GM12878 (cell line): ENCODE measurements around the gene ABTB1. TPM values are rescaled to one million over a fixed set of nuclear protein-coding genes. Genes with fewer than 3 reads are reported as not detected.

Experiments used
- ATAC-seq: fragments of 200-7000 bp; cut with Tn5 transposase; 3 replicates; pipeline ENCODE4 v1.9.1; 2020; ENCODE audit warnings: mild to moderate bottlenecking, moderate library complexity
- BruUV-seq: library from RNA; stranded (reverse); fragments of 400-500 nt; replicated peaks from 2 replicates; lab custom pipeline; 2021; lab: Mats Ljungman, UMichigan
- CTCF ChIA-PET: fragments of 300-600 bp; sonication (Branson Sonifier 250); formaldehyde crosslinking; extraction: SDS; loops from one replicate; lab custom pipeline; 2021; ENCODE audit warnings: inconsistent platforms; lab: Yijun Ruan, JAX
- POLR2A ChIA-PET: fragments of 350-600 bp; formaldehyde crosslinking; extraction: SDS; loops from one replicate; lab custom pipeline; 2021; ENCODE audit warnings: inconsistent platforms; lab: Charles Lee
- RAD21 ChIA-PET: fragments of 300-600 bp; sonication (Branson Sonifier 250); formaldehyde crosslinking; loops from one replicate; lab custom pipeline; 2023; ENCODE audit warnings: antibody characterized with exemption; ENCODE audit not compliant: unreplicated experiment; lab: Charles Lee
- SMC1A ChIA-PET: fragments of 300-600 bp; sonication (Branson Sonifier 250); formaldehyde crosslinking; loops from one replicate; lab custom pipeline; 2023; ENCODE audit not compliant: unreplicated experiment, uncharacterized antibody; lab: Charles Lee
- DNase-seq: peaks from one replicate; pipeline ENCODE4 v3.0.0-alpha.2; 2011; ENCODE audit warnings: low read depth, low spot score
- FAIRE-seq: peaks from 3 replicates; lab custom pipeline; 2011; peaks lifted over from hg19 to GRCh38; lab: Jason Lieb, UNC
- H2AFZ ChIP-seq: 2 replicates; pipeline ENCODE4 v1.6.0; 2011; ENCODE audit warnings: low read depth, low read length, control low read depth; ENCODE audit not compliant: control insufficient read depth
- H3K27ac ChIP-seq: 2 replicates; pipeline ENCODE4 v1.5.1; 2011; ENCODE audit warnings: control low read depth; ENCODE audit not compliant: control insufficient read depth, insufficient read depth
- H3K27me3 ChIP-seq, 2 experiments: replicated peaks in 1 of 2; 2 replicates each; pipeline versions ENCODE4 v1.6.0 to v1.6.1; 2011; ENCODE audit warnings: low read length in 1 of 2; ENCODE audit not compliant: control insufficient read depth in 2 of 2, insufficient read depth in 2 of 2
- H3K36me3 ChIP-seq, 2 experiments: 2 replicates each; pipeline ENCODE4 v1.5.1; 2011; ENCODE audit warnings: low read length in 1 of 2; ENCODE audit not compliant: control insufficient read depth in 2 of 2, insufficient read depth in 2 of 2
- H3K4me1 ChIP-seq: 2 replicates; pipeline ENCODE4 v1.6.1; 2011; ENCODE audit warnings: mild to moderate bottlenecking, low read length, moderate library complexity, mixed read lengths; ENCODE audit not compliant: control insufficient read depth, insufficient read depth
- H3K4me2 ChIP-seq: 2 replicates; pipeline ENCODE4 v1.6.0; 2011; ENCODE audit warnings: control low read depth; ENCODE audit not compliant: control insufficient read depth, insufficient read depth
- H3K4me3 ChIP-seq: fragments of 200-600 bp; sonication (generic); 2 replicates; pipeline ENCODE4 v1.5.1; 2016
- H3K79me2 ChIP-seq: 2 replicates; pipeline ENCODE4 v1.6.0; 2011; ENCODE audit warnings: low read length; ENCODE audit not compliant: control insufficient read depth, insufficient read depth
- H3K9ac ChIP-seq: 2 replicates; pipeline ENCODE4 v1.8.0; 2011; ENCODE audit warnings: low read length, control low read depth, mixed read lengths; ENCODE audit not compliant: control insufficient read depth, insufficient read depth
- H3K9me3 ChIP-seq: replicated peaks from 3 replicates; pipeline ENCODE4 v1.5.1; 2011; ENCODE audit warnings: mild to moderate bottlenecking, low read length; ENCODE audit not compliant: control insufficient read depth, insufficient read depth
- H4K20me1 ChIP-seq: 2 replicates; pipeline ENCODE4 v1.6.0; 2011; ENCODE audit not compliant: control insufficient read depth, insufficient read depth
- EGR1 ChIP-seq, 2 experiments: IDR thresholded peaks; 1 replicate in 1 of 2; 2 replicates in 1 of 2; pipeline ENCODE4 v1.6.1; 2011 to 2012; ENCODE audit warnings: low read depth in 2 of 2, low read length in 2 of 2, borderline replicate concordance in 1 of 2, mild to moderate bottlenecking in 1 of 2, moderate library complexity in 1 of 2
- EZH2 ChIP-seq: IDR thresholded peaks from 2 replicates; pipeline ENCODE4 v1.6.1; 2012; ENCODE audit warnings: low read depth, mild to moderate bottlenecking, control low read depth, inconsistent platforms, low read length, borderline replicate concordance; ENCODE audit not compliant: control insufficient read depth
- MXI1 ChIP-seq: fragments of 150-350 bp; IDR thresholded peaks from 2 replicates; pipeline ENCODE4 v1.6.1; 2011; ENCODE audit warnings: low read depth, mild to moderate bottlenecking, inconsistent platforms, low read length, improper control_type of control experiment
- PBX3 ChIP-seq: IDR thresholded peaks from 2 replicates; pipeline ENCODE4 v1.6.1; 2011; ENCODE audit warnings: mild to moderate bottlenecking, low read depth, low read length, moderate library complexity; ENCODE audit not compliant: insufficient replicate concordance
- RELB ChIP-seq: fragments of 450-650 bp; IDR thresholded peaks from 2 replicates; pipeline ENCODE4 v1.6.1; 2017; ENCODE audit warnings: low read depth, mild to moderate bottlenecking, moderate library complexity
- REST ChIP-seq: IDR thresholded peaks from 2 replicates; pipeline ENCODE4 v1.6.1; 2012; ENCODE audit warnings: mild to moderate bottlenecking, low read depth, low read length
- SMAD1 ChIP-seq: fragments of 450-650 bp; IDR thresholded peaks from 2 replicates; pipeline ENCODE4 v1.6.1; 2018; ENCODE audit warnings: mild to moderate bottlenecking, low read depth; ENCODE audit not compliant: partially characterized antibody
- WGBS: methylation state at CpG from one replicate; pipeline ENCODE4 v1.1.6; 2016; ENCODE audit warnings: low lambda C conversion rate; ENCODE audit not compliant: insufficient replicate concordance, insufficient coverage; ENCODE audit errors: missing lambda C conversion rate; 5-methylcytosine and 5-hydroxymethylcytosine counted together
- in situ Hi-C: fragments of 300-500 bp; cut with MboI; formaldehyde crosslinking; loops from 9 replicates; pipeline ENCODE4 v1.14.3; 2018; ENCODE audit warnings: mixed read lengths
- intact Hi-C: fragments of 100-400 bp; cut with micrococcal nuclease; formaldehyde crosslinking; loops from one replicate; pipeline ENCODE4 v1.14.2; 2022; ENCODE audit not compliant: unreplicated experiment
- polyA plus RNA-seq, 11 experiments: library from polyadenylated mRNA; depleted of rRNA in 4 of 11; unstranded in 6 of 11; stranded (reverse) in 5 of 11; fragments of >200 nt; fragmentation: Nextera tagmentation in 4 of 11; fragmentation: Illumina TruSeq in 1 of 11; extraction: Ambion mirVana in 4 of 11; extraction: Trizol in 1 of 11; gene quantifications; 1 replicate in 1 of 11; 2 replicates in 10 of 11; pipeline versions ENCODE4 v1.2.1 to v1.2.3, GENCODE V29; 2011 to 2016; ENCODE audit warnings: inconsistent platforms in 2 of 11, missing spikeins in 2 of 11, low read depth in 1 of 11
- total RNA-seq, 4 experiments: library from RNA; depleted of rRNA in 3 of 4; stranded (reverse); fragments of >200 nt in 3 of 4; fragmentation: Illumina TruSeq in 1 of 4; extraction: Trizol in 1 of 4; gene quantifications; 2 replicates each; pipeline versions ENCODE4 v1.2.1 to v1.2.3, GENCODE V29; 2013 to 2021

Gene ABTB1
- total and polyA plus RNA-seq, 10 of the 15 experiments (the other 5 are each of a cell fraction or from before 2014, with no cell fraction given) = 0.11 to 10.2 (median 7.1) TPM

- DNase-seq (no peak), FAIRE-seq (no peak), ATAC-seq (no peak)
- H3K9ac ChIP-seq = no peak overlapping the region
- no TSS peak for BruUV-seq
- H3K9me3 ChIP-seq = no peaks in the 10 kb centered on the region
- ChIA-PET CTCF (interaction anchor here (0.9 kb wide), 1 partner anchor 30 kb away, joined by 3 read pairs; no protein-coding TSS in a partner anchor), SMC1A (no interaction called here), RAD21 (no interaction called here), POLR2A (no interaction called here)
- in situ Hi-C loops (no loop called here), intact Hi-C loops (no loop called here)
- peaks cover 8% of the 10 kb centered on the region for H3K4me1 ChIP-seq
- WGBS = 62% methylated on average over 4 of the region's 4 CpGs
- H3K79me2 ChIP-seq = no peaks in the 10 kb centered on the region
- 0 out of 2 replicates have a peak, but pooled peaks have one; percentile 51 for TF ChIP-seq EZH2
- TF ChIP-seq RELB = no peak
- no peak overlapping the region for H3K27ac ChIP-seq
- no peak overlapping the region for H2AFZ ChIP-seq
- H4K20me1 ChIP-seq = no peaks in the 10 kb centered on the region; the same call in 1 of the 2 replicates
- peaks cover 10 to 13% of the 10 kb centered on the region in 2 experiments; a peak in 3 of 4 replicates for H3K27me3 ChIP-seq
- H3K4me2 ChIP-seq = no peak overlapping the region
- H3K4me3 ChIP-seq = no peak overlapping the region
- no peaks in the 10 kb centered on the region; a peak in 1 of 4 replicates for H3K36me3 ChIP-seq
These were observed 44.3 kb upstream of the ABTB1 start for GRCh38 chr3:127628426-127628787.

GRCh38 chr3:127628788-127629466, 43.8 kb upstream of the ABTB1 start, which contains the start of gene PODXL2:
TSS of gene PODXL2 (plus strand) at chr3:127629185. CDS start at chr3:127629220, 35 bp downstream.
- peak within 1 kb of the TSS; percentile 89 for H3K4me2 ChIP-seq
- no peak within 1 kb of the TSS for H3K27ac ChIP-seq
- peak within 1 kb of the TSS; percentile 37 for H2AFZ ChIP-seq
- FAIRE-seq = no peak
- RAD21 ChIA-PET = no interaction called here
- ATAC-seq = no peak
- TF ChIP-seq REST = peak; percentile 80
- peak in 1 of 2 experiments; percentile 41; a peak in 1 of 3 replicates for TF ChIP-seq EGR1 (IDR thresholded peaks at IDR 0.05; ENCODE audit: borderline replicate concordance in 1 of 2, low read depth in 2 of 2, low read length in 2 of 2)
- no peak for TF ChIP-seq SMAD1
- no peak for TF ChIP-seq MXI1
- peak; percentile 46 for TF ChIP-seq PBX3
- CTCF ChIA-PET = no interaction called here
- peak within 1 kb of the TSS; percentile 58 for H3K4me3 ChIP-seq
- no TSS peak for BruUV-seq
- no peaks in the 10 kb centered on the region for H3K9me3 ChIP-seq
- 32% methylated on average over 54 of the region's 105 CpGs for whole genome bisulfite sequencing
- H3K4me1 ChIP-seq = peaks cover 8% of the 10 kb centered on the region
- no peaks in the 10 kb centered on the region for H3K79me2 ChIP-seq
- H4K20me1 ChIP-seq = no peaks in the 10 kb centered on the region; the same call in 1 of the 2 replicates
- H3K9ac ChIP-seq = no peak within 1 kb of the TSS
- SMC1A ChIA-PET = no interaction called here
- peaks cover 10 to 13% of the 10 kb centered on the region in 2 experiments; a peak in 3 of 4 replicates for H3K27me3 ChIP-seq
- H3K36me3 ChIP-seq = no peaks in the 10 kb centered on the region; a peak in 1 of 4 replicates
- intact Hi-C loops (no loop called here), in situ Hi-C loops (no loop called here)
- POLR2A ChIA-PET = no interaction called here
- no peak for DNase-seq
